ENCODE results near the gene PHLPP1. TPM values are rescaled to one million over a fixed set of nuclear protein-coding genes. Genes with fewer than 3 reads are reported as not detected.

The PHLPP1 gene
- total and polyA plus RNA-seq, 12 donors = 13.8 to 61.6 (median 37.8) TPM

GRCh38 chr18:62751977-62752376 lies 36.6 kb downstream of the PHLPP1 start:
- no peak overlapping the region for H3K4me3 ChIP-seq
- intact Hi-C loops (cut with DNase I) = no loop called here
- H3K9me3 ChIP-seq (replicated peaks in 1 of 3) = no peaks in the 10 kb centered on the region
- DNase-seq = no peak
- H3K27me3 ChIP-seq = no peaks in the 10 kb centered on the region
- H3K36me3 ChIP-seq (replicated peaks in 1 of 2) = no peaks in the 10 kb centered on the region
- H3K4me1 ChIP-seq (replicated peaks in 1 of 2) = peaks cover 16 to 34% of the 10 kb centered on the region in 2 donors
- peak overlapping the region in 3 of 5 donors; percentile 3 to 51 (median 31) for H3K27ac ChIP-seq
- WGBS, 4 donors = 77 to 85% (median 80%) methylated on average over 3 of the region's 3 CpGs
- TF ChIP-seq CTCF (IDR thresholded peaks at IDR 0.05) = no peak
- TF ChIP-seq POLR2A (IDR thresholded peaks at IDR 0.05) = no peak

- intact Hi-C loops (cut with DNase I) = no loop called here
- DNase-seq = no peak
- no peaks in the 10 kb centered on the region for H3K27me3 ChIP-seq
- H3K4me3 ChIP-seq = no peak overlapping the region
- H3K9me3 ChIP-seq (replicated peaks in 1 of 3) = no peaks in the 10 kb centered on the region
- H3K27ac ChIP-seq = no peak overlapping the region
- no peaks in the 10 kb centered on the region for H3K36me3 ChIP-seq (replicated peaks in 1 of 2)
- H3K4me1 ChIP-seq (replicated peaks in 1 of 2) = peaks cover 22 to 48% of the 10 kb centered on the region in 2 donors
- no peak for TF ChIP-seq CTCF (IDR thresholded peaks at IDR 0.05)
- TF ChIP-seq POLR2A (IDR thresholded peaks at IDR 0.05) = no peak
Measured at GRCh38 chr18:62754026-62754425, 38.7 kb downstream of the PHLPP1 start.

GRCh38 chr18:62755454-62755853 lies 40.1 kb downstream of the PHLPP1 start:
- WGBS, 4 donors = 88 to 100% (median 100%) methylated on average over 1 of the region's 1 CpG
- H3K4me3 ChIP-seq = no peak overlapping the region
- intact Hi-C loops (cut with DNase I) = no loop called here
- TF ChIP-seq POLR2A (IDR thresholded peaks at IDR 0.05) (no peak), CTCF (IDR thresholded peaks at IDR 0.05) (no peak)
- H3K27ac ChIP-seq = no peak overlapping the region
- peaks cover 27 to 47% of the 10 kb centered on the region in 2 donors for H3K4me1 ChIP-seq (replicated peaks in 1 of 2)
- H3K9me3 ChIP-seq (replicated peaks in 1 of 3) = no peaks in the 10 kb centered on the region
- H3K36me3 ChIP-seq (replicated peaks in 1 of 2) = no peaks in the 10 kb centered on the region
- DNase-seq = no peak
- H3K27me3 ChIP-seq = no peaks in the 10 kb centered on the region

- no peak overlapping the region for H3K27ac ChIP-seq
- 96 to 100% (median 97%) methylated on average over 2 of the region's 2 CpGs for WGBS, 4 donors
- TF ChIP-seq CTCF (IDR thresholded peaks at IDR 0.05) = no peak
- no peak for TF ChIP-seq POLR2A (IDR thresholded peaks at IDR 0.05)
- no peak for DNase-seq
- no peaks in the 10 kb centered on the region for H3K27me3 ChIP-seq
- H3K4me1 ChIP-seq (replicated peaks in 1 of 2) = peaks cover 26 to 42% of the 10 kb centered on the region in 2 donors
- no peaks in the 10 kb centered on the region for H3K36me3 ChIP-seq (replicated peaks in 1 of 2)
- no peak overlapping the region for H3K4me3 ChIP-seq
- H3K9me3 ChIP-seq (replicated peaks in 1 of 3) = no peaks in the 10 kb centered on the region
- intact Hi-C loops (cut with DNase I) = no loop called here
Measured at GRCh38 chr18:62755946-62756345, 40.6 kb downstream of the PHLPP1 start.
